HFF-Myc (cell line): ENCODE measurements around the gene UCHL5.

Source experiments
- DNase-seq: peaks from one replicate; pipeline ENCODE4 v3.0.0-alpha.2; 2011; ENCODE audit warnings: low read depth; ENCODE audit errors: extremely low read depth
- H3K4me3 ChIP-seq: replicated peaks from 2 replicates; pipeline ENCODE4 v1.5.1; 2011; ENCODE audit warnings: low read depth, mild to moderate bottlenecking, control low read depth, low read length
- TF ChIP-seq, protein P1 (sequence below): IDR thresholded peaks from 2 replicates; pipeline ENCODE4 v1.5.1; 2012; ENCODE audit warnings: mild to moderate bottlenecking, low read depth, low read length, control low read depth; ENCODE audit errors: missing control alignments

The UCHL5 gene, protein sequence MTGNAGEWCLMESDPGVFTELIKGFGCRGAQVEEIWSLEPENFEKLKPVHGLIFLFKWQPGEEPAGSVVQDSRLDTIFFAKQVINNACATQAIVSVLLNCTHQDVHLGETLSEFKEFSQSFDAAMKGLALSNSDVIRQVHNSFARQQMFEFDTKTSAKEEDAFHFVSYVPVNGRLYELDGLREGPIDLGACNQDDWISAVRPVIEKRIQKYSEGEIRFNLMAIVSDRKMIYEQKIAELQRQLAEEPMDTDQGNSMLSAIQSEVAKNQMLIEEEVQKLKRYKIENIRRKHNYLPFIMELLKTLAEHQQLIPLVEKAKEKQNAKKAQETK

DNA sequence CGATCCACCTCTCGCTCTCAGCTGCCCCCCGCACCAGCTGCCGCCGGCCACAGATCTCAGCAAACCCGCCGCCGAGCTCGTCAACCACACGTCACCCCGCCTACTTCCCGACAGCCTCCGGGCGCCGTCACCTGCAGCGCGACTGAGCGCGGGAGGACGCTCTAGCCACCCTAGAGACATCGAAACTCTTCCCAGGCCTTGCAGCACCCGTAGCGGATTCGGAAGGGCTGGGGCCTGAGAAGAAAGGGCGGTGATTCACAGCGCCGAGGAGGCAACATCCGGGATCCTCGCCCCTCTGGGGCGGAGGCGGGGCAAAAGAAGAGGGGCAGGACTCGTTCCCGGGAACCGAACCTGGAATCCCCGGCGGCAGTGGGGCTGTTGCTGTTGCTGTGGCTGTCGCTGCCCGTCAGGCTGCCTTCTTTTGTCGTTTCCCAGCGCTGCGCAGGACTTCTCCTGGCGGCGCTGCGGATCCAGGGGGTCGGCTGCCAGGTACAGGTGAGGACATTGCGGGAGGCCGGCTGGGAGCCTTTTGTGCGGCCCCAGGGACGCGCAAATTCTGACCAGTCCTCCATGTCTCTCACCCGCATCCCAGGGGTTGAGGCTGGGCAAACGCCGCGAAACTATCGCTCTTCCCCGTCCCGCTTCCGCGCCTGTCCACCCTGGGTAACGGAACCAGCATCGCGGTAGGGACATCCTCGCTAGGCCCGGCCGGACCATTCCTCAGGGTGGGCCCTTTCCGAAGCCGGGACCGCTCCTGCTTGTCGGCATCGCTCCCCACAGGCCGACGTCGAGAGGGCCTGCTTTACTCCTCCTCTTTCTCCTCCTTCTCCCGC lies at the start of gene UCHL5, which contains the start of gene RO60:
TSS of gene UCHL5 (minus strand) at position 79 of the 833 bp plus-strand sequence. CDS start 100 bp downstream, outside the sequence.
TSS of gene RO60 (plus strand) at position 331 of the 833 bp plus-strand sequence. CDS start 9,443 bp downstream, outside the sequence.
- peak within 1 kb of the TSS; percentile 95 for H3K4me3 ChIP-seq
- peak; percentile 94 for DNase-seq
- TF ChIP-seq, protein P1, sequence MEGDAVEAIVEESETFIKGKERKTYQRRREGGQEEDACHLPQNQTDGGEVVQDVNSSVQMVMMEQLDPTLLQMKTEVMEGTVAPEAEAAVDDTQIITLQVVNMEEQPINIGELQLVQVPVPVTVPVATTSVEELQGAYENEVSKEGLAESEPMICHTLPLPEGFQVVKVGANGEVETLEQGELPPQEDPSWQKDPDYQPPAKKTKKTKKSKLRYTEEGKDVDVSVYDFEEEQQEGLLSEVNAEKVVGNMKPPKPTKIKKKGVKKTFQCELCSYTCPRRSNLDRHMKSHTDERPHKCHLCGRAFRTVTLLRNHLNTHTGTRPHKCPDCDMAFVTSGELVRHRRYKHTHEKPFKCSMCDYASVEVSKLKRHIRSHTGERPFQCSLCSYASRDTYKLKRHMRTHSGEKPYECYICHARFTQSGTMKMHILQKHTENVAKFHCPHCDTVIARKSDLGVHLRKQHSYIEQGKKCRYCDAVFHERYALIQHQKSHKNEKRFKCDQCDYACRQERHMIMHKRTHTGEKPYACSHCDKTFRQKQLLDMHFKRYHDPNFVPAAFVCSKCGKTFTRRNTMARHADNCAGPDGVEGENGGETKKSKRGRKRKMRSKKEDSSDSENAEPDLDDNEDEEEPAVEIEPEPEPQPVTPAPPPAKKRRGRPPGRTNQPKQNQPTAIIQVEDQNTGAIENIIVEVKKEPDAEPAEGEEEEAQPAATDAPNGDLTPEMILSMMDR: no peak

DNA sequence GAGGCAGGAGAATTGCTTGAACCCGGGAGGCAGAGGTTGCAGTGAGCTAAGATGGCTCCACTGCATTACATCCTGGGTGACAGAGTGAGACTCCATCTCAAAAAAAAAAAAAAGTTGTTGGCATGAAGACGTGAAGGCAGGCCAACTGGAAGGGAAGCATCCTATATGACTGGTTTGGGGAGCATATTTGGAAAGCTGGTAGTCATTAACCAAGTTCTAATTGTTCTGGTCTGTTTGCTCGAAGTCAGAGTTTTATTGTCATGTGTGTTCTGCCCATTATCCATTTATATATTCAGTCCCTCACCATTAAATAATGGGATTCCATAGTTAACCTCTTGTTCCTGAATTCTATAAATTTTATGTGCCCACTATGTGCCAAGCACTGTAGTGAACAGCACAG lies 49.3 kb upstream of the UCHL5 start:
- H3K4me3 ChIP-seq: no peak overlapping the region
- TF ChIP-seq, protein P1: no peak
- DNase-seq: no peak

DNA sequence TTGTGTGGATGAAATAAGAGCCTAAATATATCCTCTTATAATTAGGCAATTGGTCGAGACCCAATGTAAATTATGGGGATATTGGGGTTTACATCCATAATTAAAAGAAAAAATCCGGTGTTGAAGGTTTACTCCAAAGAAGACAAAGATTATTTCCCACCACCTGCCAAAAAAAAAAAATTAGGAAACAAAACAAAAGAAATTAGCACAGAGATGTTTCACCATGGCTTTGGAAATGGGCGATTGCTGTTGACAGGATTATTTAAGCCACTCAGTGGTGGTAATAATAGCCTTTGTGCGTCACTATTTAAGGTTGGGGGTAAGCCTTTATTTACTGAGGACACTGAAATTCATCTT lies 46.6 kb upstream of the UCHL5 start:
- no peak for DNase-seq
- TF ChIP-seq, protein P1: no peak

DNA sequence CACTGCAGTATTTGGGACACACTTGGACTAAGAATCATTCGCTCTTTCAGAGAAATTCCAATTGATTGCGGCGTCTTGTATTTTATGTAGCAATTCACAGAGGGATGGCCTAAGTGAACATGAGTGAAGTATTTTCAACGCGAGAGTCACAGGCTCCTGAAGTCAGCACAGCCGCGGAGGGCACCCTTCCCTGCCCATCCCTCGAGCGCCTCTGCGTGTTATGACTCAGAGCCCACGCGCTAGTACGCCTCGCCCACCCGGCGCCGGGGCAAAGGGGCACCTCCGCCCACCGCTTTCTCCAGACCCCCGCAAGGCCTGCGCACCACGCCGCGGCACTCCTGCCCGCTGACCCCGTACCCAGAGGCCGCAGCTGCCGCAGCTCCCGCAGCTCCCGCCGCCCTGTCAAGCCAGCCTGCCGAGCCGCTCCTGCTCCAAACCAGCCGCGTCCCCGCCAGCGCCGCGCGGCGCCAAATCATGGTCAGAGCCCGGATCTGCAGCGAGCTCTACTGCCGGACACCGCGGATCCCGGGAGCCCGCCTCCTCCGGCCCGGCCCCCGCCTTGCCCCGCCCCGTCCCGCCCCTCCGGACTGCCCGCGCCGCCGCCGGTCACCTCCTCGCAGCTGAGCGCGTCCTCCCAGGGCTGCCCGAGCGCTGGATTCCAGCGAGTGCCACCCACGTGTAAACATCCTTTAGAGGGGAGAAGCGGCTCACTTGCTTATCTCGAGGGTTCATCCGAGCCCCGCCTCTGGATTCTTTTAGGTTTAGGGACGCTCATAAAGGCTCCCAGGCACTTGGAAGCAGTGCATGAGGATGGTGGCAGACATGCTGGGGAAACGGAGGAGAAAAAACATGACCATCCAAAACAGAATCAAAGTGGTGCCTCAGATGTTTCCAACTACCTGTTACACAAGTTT lies 46.0 kb upstream of the UCHL5 start, which contains the start of gene GLRX2:
TSS of gene GLRX2 (minus strand) at position 508 of the 914 bp plus-strand sequence. CDS start at position 476, 32 bp downstream.
- peak; percentile 33 for DNase-seq
- H3K4me3 ChIP-seq: peak within 1 kb of the TSS; percentile 81
- TF ChIP-seq, protein P1: no peak

More for the DNA sequence above, 46.6 kb upstream of the UCHL5 start:
- peak overlapping the region; percentile 81 for H3K4me3 ChIP-seq

DNA sequence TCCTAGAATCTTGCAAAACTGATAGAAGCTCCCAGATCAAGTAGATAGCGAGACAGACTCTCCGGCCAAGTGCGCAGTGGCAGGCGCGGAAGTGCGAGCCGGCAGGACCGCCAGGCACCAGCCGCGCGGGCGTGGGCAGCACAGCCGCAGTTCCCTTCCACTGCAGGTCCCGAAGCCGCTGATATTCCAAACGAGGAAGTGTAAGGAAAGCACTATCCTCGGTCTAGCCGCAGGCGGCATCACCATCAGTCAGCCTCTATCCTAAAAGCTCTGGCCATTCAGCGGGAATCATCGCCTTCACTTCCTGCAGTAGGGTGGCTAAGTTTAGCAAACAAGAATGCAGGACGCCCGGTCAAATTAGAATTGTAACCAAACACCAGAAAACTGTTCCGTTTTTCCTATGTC lies 45.3 kb upstream of the UCHL5 start:
- DNase-seq: peak; percentile 20
- TF ChIP-seq, protein P1: no peak

More for the DNA sequence above, 45.3 kb upstream of the UCHL5 start:
- H3K4me3 ChIP-seq: peak overlapping the region; percentile 81
